Naive thymus-derived CD4-positive, alpha-beta T cell (primary cell): ENCODE data around the gene ACSBG1. TPM values are rescaled to one million over a fixed set of nuclear protein-coding genes. Genes with fewer than 3 reads are reported as not detected.
A peak's percentile ranks its signal among the peaks of the same experiment; 100 is the strongest.

Experiments used
- ATAC-seq: fragments of 150-1000 bp; cut with Tn5 transposase; 2 replicates; pipeline ENCODE4 v1.10.0; 2021; ENCODE audit warnings: mild to moderate bottlenecking, moderate library complexity
- CTCF ChIA-PET: fragments of 350-600 bp; sonication (Branson Sonifier 250); formaldehyde crosslinking; loops from one replicate; lab custom pipeline; 2021; ENCODE audit warnings: antibody characterized with exemption; lab: Charles Lee
- POLR2A ChIA-PET: fragments of 350-600 bp; sonication (Branson Sonifier 250); formaldehyde crosslinking; loops from one replicate; lab custom pipeline; 2021; ENCODE audit warnings: antibody characterized with exemption, inconsistent platforms; lab: Charles Lee
- DNase-seq, 9 donors: peaks; one replicate each; pipeline versions ENCODE4 v3.0.0 to v3.0.0-alpha.2; 2020 to 2022; ENCODE audit warnings: mixed read lengths in 1 of 9
- H3K27ac ChIP-seq: one replicate; pipeline ENCODE4 v1.7.0; 2013; ENCODE audit warnings: mild to moderate bottlenecking, low read depth, low read length, moderate library complexity
- H3K27me3 ChIP-seq, 2 donors: one replicate each; pipeline ENCODE4 v1.7.0; 2013; ENCODE audit warnings: low read length in 2 of 2, mild to moderate bottlenecking in 2 of 2, moderate library complexity in 2 of 2; ENCODE audit not compliant: control insufficient read depth in 2 of 2, insufficient read depth in 2 of 2
- H3K36me3 ChIP-seq, 3 experiments: 1 replicate in 2 of 3; 2 replicates in 1 of 3; pipeline ENCODE4 v1.7.0; 2013; ENCODE audit warnings: low read length in 3 of 3, mild to moderate bottlenecking in 3 of 3, moderate library complexity in 1 of 3; ENCODE audit not compliant: insufficient read depth in 3 of 3, control insufficient read depth in 2 of 3
- H3K4me1 ChIP-seq, 2 donors: one replicate each; pipeline ENCODE4 v1.7.0; 2013; ENCODE audit warnings: low read length in 2 of 2, mild to moderate bottlenecking in 2 of 2, moderate library complexity in 1 of 2; ENCODE audit not compliant: control insufficient read depth in 2 of 2, insufficient read depth in 2 of 2
- H3K4me3 ChIP-seq: 2 replicates; pipeline ENCODE4 v1.7.0; 2013; ENCODE audit warnings: mild to moderate bottlenecking, low read length
- H3K9me3 ChIP-seq, 3 experiments: 1 replicate in 2 of 3; 2 replicates in 1 of 3; pipeline ENCODE4 v1.7.0; 2013; ENCODE audit warnings: low read length in 3 of 3; ENCODE audit not compliant: control insufficient read depth in 2 of 3
- H3K27ac Mint-ChIP-seq, 9 donors: one replicate each; pipeline ENCODE4 v1.8.0; 2020 to 2022; ENCODE audit warnings: mixed read lengths in 9 of 9, mild to moderate bottlenecking in 8 of 9, moderate library complexity in 5 of 9, inconsistent platforms in 2 of 9
- H3K27me3 Mint-ChIP-seq, 5 donors: one replicate each; pipeline ENCODE4 v1.8.0; 2021 to 2022; ENCODE audit warnings: mixed read lengths in 5 of 5, mild to moderate bottlenecking in 1 of 5
- H3K36me3 Mint-ChIP-seq, 5 donors: one replicate each; pipeline ENCODE4 v1.8.0; 2020 to 2022; ENCODE audit warnings: mixed read lengths in 5 of 5, mild to moderate bottlenecking in 3 of 5, inconsistent platforms in 1 of 5
- H3K4me1 Mint-ChIP-seq, 7 donors: one replicate each; pipeline ENCODE4 v1.8.0; 2020 to 2022; ENCODE audit warnings: mixed read lengths in 7 of 7, mild to moderate bottlenecking in 3 of 7, inconsistent platforms in 1 of 7
- H3K4me3 Mint-ChIP-seq, 10 donors: one replicate each; pipeline ENCODE4 v1.8.0; 2020 to 2022; ENCODE audit warnings: mild to moderate bottlenecking in 10 of 10, mixed read lengths in 10 of 10, moderate library complexity in 6 of 10, inconsistent platforms in 2 of 10
- H3K9me3 Mint-ChIP-seq, 11 donors: one replicate each; pipeline ENCODE4 v1.8.0; 2020 to 2022; ENCODE audit warnings: mixed read lengths in 11 of 11, mild to moderate bottlenecking in 4 of 11, inconsistent platforms in 1 of 11, moderate library complexity in 1 of 11
- intact Hi-C, 2 donors: fragments of 100-400 bp; cut with micrococcal nuclease; formaldehyde crosslinking; loops; one replicate each; pipeline ENCODE4 v1.15.1; 2023
- polyA plus RNA-seq, 2 donors: library from polyadenylated mRNA; unstranded; fragments of 300-500 nt; fragmentation: Illumina TruSeq; gene quantifications; one replicate each; pipeline ENCODE4 v1.2.3, GENCODE V29; 2021
- total RNA-seq, 6 experiments: library from RNA in 5 of 6; stranded (reverse) in 5 of 6; gene quantifications; 1 replicate in 5 of 6; 2 replicates in 1 of 6; pipeline ENCODE4 v1.2.3 and lab custom pipeline; 2021 to 2026

ACSBG1 gene
- total and polyA plus RNA-seq, 7 experiments from 2014 or later: 0.06 to 0.39 TPM; not detected in 5

DNA sequence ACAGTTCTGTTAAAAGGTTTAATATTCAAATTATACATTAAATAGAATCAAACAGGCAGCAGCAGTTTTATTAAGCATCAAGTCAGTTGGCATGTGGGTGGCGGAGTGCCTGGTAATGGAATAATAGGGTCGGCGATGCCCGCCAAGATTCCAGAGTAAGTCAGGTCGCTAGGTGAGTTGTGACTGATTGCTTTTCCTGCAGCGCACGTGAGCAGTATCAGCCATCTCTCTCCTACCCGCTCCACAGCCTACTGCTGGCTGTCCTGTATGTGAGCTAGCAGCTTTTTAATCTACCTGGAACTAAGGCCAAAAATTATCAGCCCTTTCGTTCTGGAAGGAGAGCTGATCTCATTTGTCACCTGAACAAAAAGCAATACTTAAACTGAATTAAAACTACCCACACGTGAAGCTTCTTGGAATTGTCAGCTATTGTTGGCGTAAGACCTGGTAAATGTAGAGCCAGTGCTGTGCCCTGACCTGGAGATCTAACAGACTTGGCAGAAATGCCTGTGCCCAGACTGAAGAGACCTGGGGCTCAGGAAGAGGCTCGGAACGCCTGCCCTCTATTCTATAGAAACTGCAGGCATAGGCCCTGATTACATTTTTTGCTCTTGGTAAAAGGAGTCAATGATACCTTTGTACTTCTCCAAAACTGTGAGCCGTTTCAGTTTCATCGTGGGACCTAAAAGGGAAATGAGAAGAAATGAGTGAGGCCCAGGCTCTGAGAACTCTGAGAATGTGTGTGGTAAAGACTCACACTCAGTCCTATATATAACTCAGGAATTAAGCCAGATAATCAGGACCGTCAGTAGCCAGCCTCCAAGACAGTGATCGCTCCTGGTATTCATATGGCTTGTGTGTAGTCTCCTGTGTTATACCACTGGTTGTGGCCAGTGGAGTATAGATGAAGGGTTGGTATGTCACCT, 63.3 kb downstream of the ACSBG1 start:
- H3K4me3 Mint-ChIP-seq: no peak overlapping the region
- no peaks in the 10 kb centered on the region for H3K27me3 ChIP-seq
- peak overlapping the region in 1 of 9 donors; percentile 14 for H3K27ac Mint-ChIP-seq
- H3K9me3 Mint-ChIP-seq: peaks cover 0 to 2% (median 0%) of the 10 kb centered on the region in 11 donors
- no peak overlapping the region for H3K4me3 ChIP-seq
- H3K36me3 ChIP-seq: peaks cover 4 to 41% (median 8%) of the 10 kb centered on the region in 3 experiments
- no peak overlapping the region for H3K27ac ChIP-seq
- H3K4me1 Mint-ChIP-seq: peaks cover 25 to 72% (median 38%) of the 10 kb centered on the region in 7 donors
- no peaks in the 10 kb centered on the region for H3K9me3 ChIP-seq
- H3K36me3 Mint-ChIP-seq: peaks cover 11 to 60% (median 57%) of the 10 kb centered on the region in 5 donors
- peaks cover 8 to 26% of the 10 kb centered on the region in 2 donors for H3K4me1 ChIP-seq
- no peaks in the 10 kb centered on the region for H3K27me3 Mint-ChIP-seq
- DNase-seq (no peak), ATAC-seq (peak; percentile 66)
- ChIA-PET CTCF (interaction anchor here (0.5 to 0.7 kb wide), 2 partner anchors 55 to 70 kb away, joined by 3 to 5 read pairs; no protein-coding TSS in a partner anchor), POLR2A (interaction anchor here (0.7 kb wide), 1 partner anchor 10 kb away, joined by 3 read pairs; no protein-coding TSS in a partner anchor)
- intact Hi-C loops: no loop called here

- Mint-ChIP-seq H3K27me3 (no peaks in the 10 kb centered on the region), H3K27ac (peak overlapping the region in 3 of 9 donors; percentile 28 to 51 (median 31)), H3K36me3 (peaks cover 15 to 73% (median 65%) of the 10 kb centered on the region in 5 donors), H3K9me3 (peaks cover 0 to 2% (median 0%) of the 10 kb centered on the region in 11 donors), H3K4me1 (peaks cover 10 to 59% (median 22%) of the 10 kb centered on the region in 7 donors), H3K4me3 (no peak overlapping the region)
- Histone ChIP-seq H3K27me3 (no peaks in the 10 kb centered on the region), H3K9me3 (no peaks in the 10 kb centered on the region), H3K27ac (no peak overlapping the region), H3K36me3 (peaks cover 8 to 57% (median 13%) of the 10 kb centered on the region in 3 experiments), H3K4me1 (peaks cover 8 to 15% of the 10 kb centered on the region in 2 donors), H3K4me3 (no peak overlapping the region)
- ChIA-PET POLR2A (no interaction called here), CTCF (interaction anchor here (0.7 kb wide), 1 partner anchor 26 kb away, joined by 4 read pairs; no protein-coding TSS in a partner anchor)
- DNase-seq (no peak), ATAC-seq (no peak)
- intact Hi-C loops: loop anchor here in 1 of 2 donors (5.0 kb wide), 1 partner anchor 36 kb away; the partner anchor contains the start of gene CIB2
Measured at GRCh38 chr15:78168608-78169007, 65.8 kb downstream of the ACSBG1 start.

GRCh38 chr15:78167227-78167888, 67.0 kb downstream of the ACSBG1 start:
- peaks cover 0 to 2% (median 0%) of the 10 kb centered on the region in 11 donors for H3K9me3 Mint-ChIP-seq
- ChIA-PET CTCF (interaction anchor here (0.8 to 1.6 kb wide), 2 partner anchors 28 to 645 kb away, joined by 5 to 6 read pairs; no protein-coding TSS in a partner anchor), POLR2A (interaction anchor here (1.1 to 1.3 kb wide), 2 partner anchors 9 to 19 kb away, joined by 3 to 4 read pairs; no protein-coding TSS in a partner anchor)
- Histone ChIP-seq H3K27me3 (no peaks in the 10 kb centered on the region), H3K4me3 (no peak overlapping the region), H3K36me3 (peaks cover 8 to 58% (median 13%) of the 10 kb centered on the region in 3 experiments), H3K4me1 (peaks cover 8 to 10% of the 10 kb centered on the region in 2 donors), H3K9me3 (no peaks in the 10 kb centered on the region), H3K27ac (no peak overlapping the region)
- intact Hi-C loops: loop anchor here (1.0 to 5.0 kb wide), 3 partner anchors 18 to 35 kb away; partner anchors contain the start of genes IDH3A (in 2 of the 2) and CIB2 (in 1 of the 2)
- H3K4me3 Mint-ChIP-seq: peak overlapping the region in 8 of 10 donors; percentile 5 to 54 (median 19)
- peak in 6 of 9 donors; percentile 20 to 57 (median 46) for DNase-seq
- no peaks in the 10 kb centered on the region for H3K27me3 Mint-ChIP-seq
- ATAC-seq: peak; percentile 63
- H3K36me3 Mint-ChIP-seq: peaks cover 15 to 74% (median 61%) of the 10 kb centered on the region in 5 donors
- peaks cover 6 to 48% (median 13%) of the 10 kb centered on the region in 7 donors for H3K4me1 Mint-ChIP-seq
- peak overlapping the region in 7 of 9 donors; percentile 3 to 63 (median 47) for H3K27ac Mint-ChIP-seq

- H3K27me3 ChIP-seq: no peaks in the 10 kb centered on the region
- peaks cover 8 to 10% of the 10 kb centered on the region in 2 donors for H3K4me1 ChIP-seq
- CTCF ChIA-PET: no interaction called here
- H3K9me3 ChIP-seq: no peaks in the 10 kb centered on the region
- H3K27me3 Mint-ChIP-seq: no peaks in the 10 kb centered on the region
- no peak overlapping the region for H3K4me3 Mint-ChIP-seq
- no peak overlapping the region for H3K4me3 ChIP-seq
- DNase-seq (no peak), ATAC-seq (no peak)
- H3K36me3 ChIP-seq: peaks cover 12 to 54% (median 13%) of the 10 kb centered on the region in 3 experiments
- intact Hi-C loops: no loop called here
- POLR2A ChIA-PET: no interaction called here
- H3K4me1 Mint-ChIP-seq: peaks cover 6 to 31% (median 14%) of the 10 kb centered on the region in 7 donors
- peaks cover 16 to 54% (median 44%) of the 10 kb centered on the region in 5 donors for H3K36me3 Mint-ChIP-seq
- H3K9me3 Mint-ChIP-seq: peaks cover 0 to 2% (median 0%) of the 10 kb centered on the region in 11 donors
- no peak overlapping the region for H3K27ac ChIP-seq
- no peak overlapping the region for H3K27ac Mint-ChIP-seq
Measured at GRCh38 chr15:78164010-78164409, 70.4 kb downstream of the ACSBG1 start.

- Histone ChIP-seq H3K27me3 (no peaks in the 10 kb centered on the region), H3K4me1 (peaks cover 0 to under 1% of the 10 kb centered on the region in 2 donors), H3K9me3 (no peaks in the 10 kb centered on the region), H3K27ac (no peak overlapping the region), H3K4me3 (no peak overlapping the region), H3K36me3 (peaks cover 6 to 63% (median 20%) of the 10 kb centered on the region in 3 experiments)
- Mint-ChIP-seq H3K27me3 (no peaks in the 10 kb centered on the region), H3K4me1 (peaks cover 0 to 16% (median 3%) of the 10 kb centered on the region in 7 donors), H3K4me3 (peak overlapping the region in 7 of 10 donors; percentile 10 to 62 (median 50)), H3K36me3 (peaks cover 12 to 48% (median 34%) of the 10 kb centered on the region in 5 donors), H3K9me3 (peaks cover 0 to 1% (median 0%) of the 10 kb centered on the region in 11 donors), H3K27ac (peak overlapping the region in 8 of 9 donors; percentile 52 to 94 (median 86))
- POLR2A ChIA-PET: interaction anchor here (0.6 to 2.2 kb wide), 4 partner anchors 10 to 64 kb away, joined by 3 to 12 read pairs (median 4); partner anchors contain the start of gene IDH3A
- ATAC-seq (peak; percentile 64), DNase-seq (peak in 7 of 9 donors; percentile 33 to 78 (median 51))
- intact Hi-C loops: no loop called here
- CTCF ChIA-PET: interaction anchor here (1.0 to 1.1 kb wide), 2 partner anchors 30 to 50 kb away, joined by 3 to 4 read pairs; no protein-coding TSS in a partner anchor
Measured at GRCh38 chr15:78162038-78162437, 72.3 kb downstream of the ACSBG1 start.
